Thoracic aorta (tissue), 2 donors: Measurements from ENCODE around the gene USH2A. TPM values are rescaled to one million over a fixed set of nuclear protein-coding genes. Genes with fewer than 3 reads are reported as not detected.

Source experiments
- ATAC-seq: fragments of 150-250 bp; one replicate; pipeline ENCODE4 v1.8.0; 2017; ENCODE audit warnings: low read depth; ENCODE audit not compliant: insufficient number of reproducible peaks, low FRiP score
- DNase-seq: peaks from one replicate; pipeline ENCODE4 v3.0.0-alpha.2; 2020; ENCODE audit warnings: low spot score
- H3K27ac ChIP-seq, 2 donors: fragments of 200-600 bp; sonication (generic); 1 replicate in 1 of 2; 2 replicates in 1 of 2; pipeline ENCODE4 v1.5.1; 2016; ENCODE audit warnings: mild to moderate bottlenecking in 2 of 2, moderate library complexity in 2 of 2
- H3K27me3 ChIP-seq: fragments of 200-600 bp; sonication (generic); replicated peaks from 2 replicates; pipeline ENCODE4 v1.6.0; 2016; ENCODE audit warnings: mild to moderate bottlenecking; ENCODE audit not compliant: insufficient read depth
- H3K36me3 ChIP-seq: fragments of 200-600 bp; sonication (generic); one replicate; pipeline ENCODE4 v1.5.1; 2016
- H3K4me1 ChIP-seq, 2 donors: fragments of 200-600 bp; sonication (generic); 1 replicate in 1 of 2; 2 replicates in 1 of 2; pipeline versions ENCODE4 v1.5.1 to v1.6.0; 2016; ENCODE audit warnings: low read depth in 2 of 2, mild to moderate bottlenecking in 1 of 2; ENCODE audit not compliant: control insufficient read depth in 1 of 2
- H3K4me3 ChIP-seq: fragments of 200-600 bp; sonication (generic); 2 replicates; pipeline ENCODE4 v1.5.1; 2016; ENCODE audit warnings: mild to moderate bottlenecking
- H3K9me3 ChIP-seq: fragments of 200-600 bp; sonication (generic); 2 replicates; pipeline ENCODE4 v1.5.1; 2016
- CTCF ChIP-seq: fragments of 200-600 bp; sonication (generic); IDR thresholded peaks from one replicate; pipeline ENCODE4 v1.5.1; 2019; ENCODE audit warnings: antibody characterized with exemption
- total RNA-seq, 2 donors: library from RNA; depleted of rRNA; stranded (reverse); fragments of >200 nt; gene quantifications; one replicate each; pipeline versions ENCODE4 v1.1.0 to v1.2.3, GENCODE V29; 2016

USH2A gene
- total RNA-seq, 2 donors from 2014 or later, result not detected

GRCh38 chr1:216081445-216081844 is 341.8 kb downstream of the USH2A start:
- Histone ChIP-seq H3K4me3 (no peak overlapping the region), H3K27me3 (no peaks in the 10 kb centered on the region), H3K4me1 (no peaks in the 10 kb centered on the region), H3K27ac (no peak overlapping the region), H3K9me3 (no peaks in the 10 kb centered on the region), H3K36me3 (no peaks in the 10 kb centered on the region)
- TF ChIP-seq CTCF, result no peak
- DNase-seq (no peak), ATAC-seq (no peak)

- Histone ChIP-seq H3K27me3 (no peaks in the 10 kb centered on the region), H3K4me1 (no peaks in the 10 kb centered on the region), H3K4me3 (no peak overlapping the region), H3K27ac (no peak overlapping the region), H3K36me3 (no peaks in the 10 kb centered on the region), H3K9me3 (no peaks in the 10 kb centered on the region)
- DNase-seq, result no peak
- TF ChIP-seq CTCF, result no peak
- no peak for ATAC-seq
Measured at GRCh38 chr1:216076751-216077150, 346.5 kb downstream of the USH2A start.

GRCh38 chr1:216075339-216075738 is 347.9 kb downstream of the USH2A start:
- DNase-seq, result no peak
- Histone ChIP-seq H3K4me1 (no peaks in the 10 kb centered on the region), H3K27me3 (no peaks in the 10 kb centered on the region), H3K4me3 (no peak overlapping the region), H3K27ac (no peak overlapping the region), H3K9me3 (no peaks in the 10 kb centered on the region), H3K36me3 (no peaks in the 10 kb centered on the region)
- no peak for TF ChIP-seq CTCF
- ATAC-seq, result no peak

- Histone ChIP-seq H3K27ac (no peak overlapping the region), H3K4me1 (no peaks in the 10 kb centered on the region), H3K9me3 (no peaks in the 10 kb centered on the region), H3K27me3 (no peaks in the 10 kb centered on the region), H3K4me3 (no peak overlapping the region), H3K36me3 (no peaks in the 10 kb centered on the region)
- ATAC-seq, result no peak
- no peak for DNase-seq
- TF ChIP-seq CTCF, result no peak
Measured at GRCh38 chr1:216073793-216074595, 349.3 kb downstream of the USH2A start.

GRCh38 chr1:216071262-216071661 is 352.0 kb downstream of the USH2A start:
- no peak for TF ChIP-seq CTCF
- H3K4me1 ChIP-seq, result no peaks in the 10 kb centered on the region
- no peak overlapping the region for H3K27ac ChIP-seq
- no peak for ATAC-seq
- no peaks in the 10 kb centered on the region for H3K36me3 ChIP-seq
- H3K4me3 ChIP-seq, result no peak overlapping the region
- DNase-seq, result no peak
- H3K27me3 ChIP-seq, result no peaks in the 10 kb centered on the region
- no peaks in the 10 kb centered on the region for H3K9me3 ChIP-seq
